Measurements from ENCODE around the gene ZNF598. TPM values are rescaled to one million over a fixed set of nuclear protein-coding genes. Genes with fewer than 3 reads are reported as not detected.
A peak's percentile ranks its signal among the peaks of the same experiment; 100 is the strongest.

Gene ZNF598
- total and polyA plus RNA-seq, 2 of the 13 experiments (the other 11 are each of a cell fraction or from before 2014, with no cell fraction given): 13.5 to 14.2 TPM

DNA sequence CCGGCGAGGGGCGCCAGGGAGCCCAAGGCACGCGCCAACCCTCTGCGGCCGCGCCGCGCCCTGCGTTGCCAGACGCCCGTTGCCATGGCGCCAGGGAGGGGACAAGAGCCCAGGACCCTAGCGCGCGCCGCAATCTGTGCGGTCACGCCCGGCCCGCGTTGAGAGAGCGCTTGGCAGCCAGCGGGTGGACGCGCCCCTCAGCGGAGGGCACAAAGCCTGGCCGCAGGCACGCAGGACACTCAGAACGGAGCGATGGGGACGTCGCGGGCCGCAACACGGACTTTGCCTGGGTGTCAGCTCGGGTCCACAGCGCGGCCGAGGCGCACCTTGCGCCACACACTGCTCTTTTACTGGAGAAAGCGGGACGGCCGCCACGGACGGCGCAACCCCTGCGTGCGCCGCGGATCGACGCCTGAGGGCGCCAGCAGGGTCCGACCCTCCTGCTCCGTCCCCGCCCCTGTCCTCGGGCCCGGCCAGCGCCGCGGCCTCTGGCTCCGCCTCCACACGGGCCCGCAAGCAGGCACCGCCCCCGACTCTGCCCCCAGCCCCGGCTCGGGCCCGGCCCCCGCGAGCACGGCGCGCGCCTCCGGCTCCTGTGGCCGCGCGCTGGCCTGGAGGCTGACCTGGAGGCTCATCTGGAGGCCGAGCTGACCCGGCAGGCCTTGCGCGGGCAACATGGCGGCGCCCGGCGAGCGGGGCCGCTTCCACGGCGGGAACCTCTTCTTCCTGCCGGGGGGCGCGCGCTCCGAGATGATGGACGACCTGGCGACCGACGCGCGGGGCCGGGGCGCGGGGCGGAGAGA, 25.9 kb downstream of the ZNF598 start, which contains the start of gene GFER (continued):
- TF ChIP-seq, protein P1, sequence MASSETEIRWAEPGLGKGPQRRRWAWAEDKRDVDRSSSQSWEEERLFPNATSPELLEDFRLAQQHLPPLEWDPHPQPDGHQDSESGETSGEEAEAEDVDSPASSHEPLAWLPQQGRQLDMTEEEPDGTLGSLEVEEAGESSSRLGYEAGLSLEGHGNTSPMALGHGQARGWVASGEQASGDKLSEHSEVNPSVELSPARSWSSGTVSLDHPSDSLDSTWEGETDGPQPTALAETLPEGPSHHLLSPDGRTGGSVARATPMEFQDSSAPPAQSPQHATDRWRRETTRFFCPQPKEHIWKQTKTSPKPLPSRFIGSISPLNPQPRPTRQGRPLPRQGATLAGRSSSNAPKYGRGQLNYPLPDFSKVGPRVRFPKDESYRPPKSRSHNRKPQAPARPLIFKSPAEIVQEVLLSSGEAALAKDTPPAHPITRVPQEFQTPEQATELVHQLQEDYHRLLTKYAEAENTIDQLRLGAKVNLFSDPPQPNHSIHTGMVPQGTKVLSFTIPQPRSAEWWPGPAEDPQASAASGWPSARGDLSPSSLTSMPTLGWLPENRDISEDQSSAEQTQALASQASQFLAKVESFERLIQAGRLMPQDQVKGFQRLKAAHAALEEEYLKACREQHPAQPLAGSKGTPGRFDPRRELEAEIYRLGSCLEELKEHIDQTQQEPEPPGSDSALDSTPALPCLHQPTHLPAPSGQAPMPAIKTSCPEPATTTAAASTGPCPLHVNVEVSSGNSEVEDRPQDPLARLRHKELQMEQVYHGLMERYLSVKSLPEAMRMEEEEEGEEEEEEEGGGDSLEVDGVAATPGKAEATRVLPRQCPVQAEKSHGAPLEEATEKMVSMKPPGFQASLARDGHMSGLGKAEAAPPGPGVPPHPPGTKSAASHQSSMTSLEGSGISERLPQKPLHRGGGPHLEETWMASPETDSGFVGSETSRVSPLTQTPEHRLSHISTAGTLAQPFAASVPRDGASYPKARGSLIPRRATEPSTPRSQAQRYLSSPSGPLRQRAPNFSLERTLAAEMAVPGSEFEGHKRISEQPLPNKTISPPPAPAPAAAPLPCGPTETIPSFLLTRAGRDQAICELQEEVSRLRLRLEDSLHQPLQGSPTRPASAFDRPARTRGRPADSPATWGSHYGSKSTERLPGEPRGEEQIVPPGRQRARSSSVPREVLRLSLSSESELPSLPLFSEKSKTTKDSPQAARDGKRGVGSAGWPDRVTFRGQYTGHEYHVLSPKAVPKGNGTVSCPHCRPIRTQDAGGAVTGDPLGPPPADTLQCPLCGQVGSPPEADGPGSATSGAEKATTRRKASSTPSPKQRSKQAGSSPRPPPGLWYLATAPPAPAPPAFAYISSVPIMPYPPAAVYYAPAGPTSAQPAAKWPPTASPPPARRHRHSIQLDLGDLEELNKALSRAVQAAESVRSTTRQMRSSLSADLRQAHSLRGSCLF (CRISPR knock-in tag; IDR thresholded peaks at IDR 0.05; ENCODE audit: borderline replicate concordance): no peak
- TF ChIP-seq, protein P2, sequence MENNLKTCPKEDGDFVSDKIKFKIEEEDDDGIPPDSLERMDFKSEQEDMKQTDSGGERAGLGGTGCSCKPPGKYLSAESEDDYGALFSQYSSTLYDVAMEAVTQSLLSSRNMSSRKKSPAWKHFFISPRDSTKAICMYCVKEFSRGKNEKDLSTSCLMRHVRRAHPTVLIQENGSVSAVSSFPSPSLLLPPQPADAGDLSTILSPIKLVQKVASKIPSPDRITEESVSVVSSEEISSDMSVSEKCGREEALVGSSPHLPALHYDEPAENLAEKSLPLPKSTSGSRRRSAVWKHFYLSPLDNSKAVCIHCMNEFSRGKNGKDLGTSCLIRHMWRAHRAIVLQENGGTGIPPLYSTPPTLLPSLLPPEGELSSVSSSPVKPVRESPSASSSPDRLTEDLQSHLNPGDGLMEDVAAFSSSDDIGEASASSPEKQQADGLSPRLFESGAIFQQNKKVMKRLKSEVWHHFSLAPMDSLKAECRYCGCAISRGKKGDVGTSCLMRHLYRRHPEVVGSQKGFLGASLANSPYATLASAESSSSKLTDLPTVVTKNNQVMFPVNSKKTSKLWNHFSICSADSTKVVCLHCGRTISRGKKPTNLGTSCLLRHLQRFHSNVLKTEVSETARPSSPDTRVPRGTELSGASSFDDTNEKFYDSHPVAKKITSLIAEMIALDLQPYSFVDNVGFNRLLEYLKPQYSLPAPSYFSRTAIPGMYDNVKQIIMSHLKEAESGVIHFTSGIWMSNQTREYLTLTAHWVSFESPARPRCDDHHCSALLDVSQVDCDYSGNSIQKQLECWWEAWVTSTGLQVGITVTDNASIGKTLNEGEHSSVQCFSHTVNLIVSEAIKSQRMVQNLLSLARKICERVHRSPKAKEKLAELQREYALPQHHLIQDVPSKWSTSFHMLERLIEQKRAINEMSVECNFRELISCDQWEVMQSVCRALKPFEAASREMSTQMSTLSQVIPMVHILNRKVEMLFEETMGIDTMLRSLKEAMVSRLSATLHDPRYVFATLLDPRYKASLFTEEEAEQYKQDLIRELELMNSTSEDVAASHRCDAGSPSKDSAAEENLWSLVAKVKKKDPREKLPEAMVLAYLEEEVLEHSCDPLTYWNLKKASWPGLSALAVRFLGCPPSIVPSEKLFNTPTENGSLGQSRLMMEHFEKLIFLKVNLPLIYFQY (CRISPR knock-in tag; IDR thresholded peaks at IDR 0.05; ENCODE audit: borderline replicate concordance): peak; percentile 48; the same call in 1 of the 2 replicates
- TF ChIP-seq SIN3B (IDR thresholded peaks at IDR 0.05; ENCODE audit: low read length) (peak; percentile 77), NR3C1 (CRISPR knock-in tag; IDR thresholded peaks at IDR 0.05) (no peak), NAIF1 (CRISPR knock-in tag; IDR thresholded peaks at IDR 0.05; ENCODE audit: borderline replicate concordance) (peak; percentile 93), HMGA1 (CRISPR knock-in tag; conservative IDR thresholded peaks at IDR 0.05) (no peak), HES4 (CRISPR knock-in tag; IDR thresholded peaks at IDR 0.05; ENCODE audit: borderline replicate concordance) (peak; percentile 64; the same call in 1 of the 2 replicates), ZNF496 (CRISPR knock-in tag; IDR thresholded peaks at IDR 0.05; ENCODE audit: insufficient replicate concordance) (no peak), NFYB (CRISPR knock-in tag; IDR thresholded peaks at IDR 0.05) (peak; percentile 12), SALL2 (CRISPR knock-in tag; IDR thresholded peaks at IDR 0.05) (peak; percentile 90), ZSCAN12 (CRISPR knock-in tag; IDR thresholded peaks at IDR 0.05) (no peak)
- TF ChIP-seq, protein P3, sequence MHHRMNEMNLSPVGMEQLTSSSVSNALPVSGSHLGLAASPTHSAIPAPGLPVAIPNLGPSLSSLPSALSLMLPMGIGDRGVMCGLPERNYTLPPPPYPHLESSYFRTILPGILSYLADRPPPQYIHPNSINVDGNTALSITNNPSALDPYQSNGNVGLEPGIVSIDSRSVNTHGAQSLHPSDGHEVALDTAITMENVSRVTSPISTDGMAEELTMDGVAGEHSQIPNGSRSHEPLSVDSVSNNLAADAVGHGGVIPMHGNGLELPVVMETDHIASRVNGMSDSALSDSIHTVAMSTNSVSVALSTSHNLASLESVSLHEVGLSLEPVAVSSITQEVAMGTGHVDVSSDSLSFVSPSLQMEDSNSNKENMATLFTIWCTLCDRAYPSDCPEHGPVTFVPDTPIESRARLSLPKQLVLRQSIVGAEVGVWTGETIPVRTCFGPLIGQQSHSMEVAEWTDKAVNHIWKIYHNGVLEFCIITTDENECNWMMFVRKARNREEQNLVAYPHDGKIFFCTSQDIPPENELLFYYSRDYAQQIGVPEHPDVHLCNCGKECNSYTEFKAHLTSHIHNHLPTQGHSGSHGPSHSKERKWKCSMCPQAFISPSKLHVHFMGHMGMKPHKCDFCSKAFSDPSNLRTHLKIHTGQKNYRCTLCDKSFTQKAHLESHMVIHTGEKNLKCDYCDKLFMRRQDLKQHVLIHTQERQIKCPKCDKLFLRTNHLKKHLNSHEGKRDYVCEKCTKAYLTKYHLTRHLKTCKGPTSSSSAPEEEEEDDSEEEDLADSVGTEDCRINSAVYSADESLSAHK (CRISPR knock-in tag; IDR thresholded peaks at IDR 0.05; ENCODE audit: borderline replicate concordance): no peak
- TF ChIP-seq, protein P4, sequence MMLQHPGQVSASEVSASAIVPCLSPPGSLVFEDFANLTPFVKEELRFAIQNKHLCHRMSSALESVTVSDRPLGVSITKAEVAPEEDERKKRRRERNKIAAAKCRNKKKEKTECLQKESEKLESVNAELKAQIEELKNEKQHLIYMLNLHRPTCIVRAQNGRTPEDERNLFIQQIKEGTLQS (CRISPR knock-in tag; IDR thresholded peaks at IDR 0.05): no peak
- TF ChIP-seq, protein P5, sequence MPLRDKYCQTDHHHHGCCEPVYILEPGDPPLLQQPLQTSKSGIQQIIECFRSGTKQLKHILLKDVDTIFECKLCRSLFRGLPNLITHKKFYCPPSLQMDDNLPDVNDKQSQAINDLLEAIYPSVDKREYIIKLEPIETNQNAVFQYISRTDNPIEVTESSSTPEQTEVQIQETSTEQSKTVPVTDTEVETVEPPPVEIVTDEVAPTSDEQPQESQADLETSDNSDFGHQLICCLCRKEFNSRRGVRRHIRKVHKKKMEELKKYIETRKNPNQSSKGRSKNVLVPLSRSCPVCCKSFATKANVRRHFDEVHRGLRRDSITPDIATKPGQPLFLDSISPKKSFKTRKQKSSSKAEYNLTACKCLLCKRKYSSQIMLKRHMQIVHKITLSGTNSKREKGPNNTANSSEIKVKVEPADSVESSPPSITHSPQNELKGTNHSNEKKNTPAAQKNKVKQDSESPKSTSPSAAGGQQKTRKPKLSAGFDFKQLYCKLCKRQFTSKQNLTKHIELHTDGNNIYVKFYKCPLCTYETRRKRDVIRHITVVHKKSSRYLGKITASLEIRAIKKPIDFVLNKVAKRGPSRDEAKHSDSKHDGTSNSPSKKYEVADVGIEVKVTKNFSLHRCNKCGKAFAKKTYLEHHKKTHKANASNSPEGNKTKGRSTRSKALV (CRISPR knock-in tag; IDR thresholded peaks at IDR 0.05): peak; percentile 98

Measured in HepG2 (cell line).